ENCODE results near the gene ZNF28.
"Not testable (repeated sequence)": the region's sequence is repeated elsewhere in the genome, so short reads cannot be mapped to it uniquely, and the experiment has no call there.

The ZNF28 gene

DNA sequence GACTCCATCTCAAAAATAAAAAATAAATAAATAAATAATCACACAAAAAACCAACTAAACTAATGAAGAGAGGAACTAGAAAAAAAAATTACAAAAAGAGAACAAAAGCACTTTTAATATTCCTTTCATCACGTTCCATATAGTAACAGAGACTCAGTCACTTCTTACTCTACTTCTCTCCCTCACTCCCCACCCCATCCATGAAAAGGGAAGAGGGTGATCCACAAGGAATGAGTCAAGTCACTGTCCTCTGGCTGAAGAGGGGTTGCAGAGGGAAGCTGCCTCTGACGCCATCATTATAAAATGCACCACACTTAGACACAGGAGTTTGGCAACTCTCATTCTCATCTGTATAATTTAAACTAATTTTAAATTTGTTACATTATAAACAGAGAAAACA is 38.6 kb downstream of the ZNF28 start:
- DNase-seq: not testable (repeated sequence)

DNA sequence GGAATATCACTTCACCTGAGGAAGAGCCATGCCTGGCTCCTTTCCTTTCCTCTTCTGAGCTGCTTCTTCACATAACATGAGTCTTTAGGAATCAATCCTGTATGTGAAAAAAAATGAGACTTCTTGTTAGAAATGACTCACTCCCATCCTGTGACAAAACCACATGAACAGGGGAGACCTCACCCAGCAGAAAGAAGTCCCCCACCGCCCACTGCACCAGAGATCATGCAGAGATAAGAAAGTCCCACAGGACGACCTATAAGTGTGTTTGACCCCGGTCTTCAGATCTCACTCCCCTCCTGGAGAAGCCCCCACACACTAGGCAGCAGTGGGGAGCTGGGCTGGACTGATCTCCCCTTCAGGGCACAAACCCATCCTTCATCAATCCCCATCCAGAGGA is 42.6 kb downstream of the ZNF28 start:
- DNase-seq: no peak

- DNase-seq: not testable (repeated sequence)
Observed at GRCh38 chr19:52756447-52756846, 65.0 kb downstream of the ZNF28 start.

GRCh38 chr19:52749780-52750179 is 71.7 kb downstream of the ZNF28 start:
- DNase-seq: no peak

- DNase-seq: peak in 2 of 51 donors; percentile 8 to 31
Observed at GRCh38 chr19:52748336-52748950, 73.0 kb downstream of the ZNF28 start.

Data from hypothalamus (tissue), 51 donors.